ENCODE measurements around the gene CRACR2A. TPM values are rescaled to one million over a fixed set of nuclear protein-coding genes. Genes with fewer than 3 reads are reported as not detected.

The CRACR2A gene
- total and polyA plus RNA-seq, 2 of the 13 experiments (the other 11 are each of a cell fraction or from before 2014, with no cell fraction given) = 0.09 to 0.20 TPM

GRCh38 chr12:3768911-3769447, 16.1 kb upstream of the CRACR2A start:
- no peak for TF ChIP-seq PAF1 (CRISPR knock-in tag; IDR thresholded peaks at IDR 0.05)
- no peak for TF ChIP-seq ZNF660 (CRISPR knock-in tag; IDR thresholded peaks at IDR 0.05; ENCODE audit: borderline replicate concordance, low read depth)
- TF ChIP-seq ZNF138 (CRISPR knock-in tag; IDR thresholded peaks at IDR 0.05; ENCODE audit: low read depth) = no peak
- no peak for TF ChIP-seq EHMT2 (IDR thresholded peaks at IDR 0.05; ENCODE audit: borderline replicate concordance, low read depth, low read length)
- TF ChIP-seq ARID2 (CRISPR knock-in tag; IDR thresholded peaks at IDR 0.05; ENCODE audit: borderline replicate concordance) = no peak
- no peak for TF ChIP-seq ZNF547 (CRISPR knock-in tag; IDR thresholded peaks at IDR 0.05)
- TF ChIP-seq ZKSCAN5 (CRISPR knock-in tag; IDR thresholded peaks at IDR 0.05) = no peak
- TF ChIP-seq BRD4 (CRISPR knock-in tag; IDR thresholded peaks at IDR 0.05) = no peak
- TF ChIP-seq ZNF746 (CRISPR knock-in tag; IDR thresholded peaks at IDR 0.05) = no peak
- no peak for TF ChIP-seq EED (CRISPR knock-in tag; IDR thresholded peaks at IDR 0.05)
- Histone ChIP-seq H2AFZ (ENCODE audit: low read length) (no peak overlapping the region), H3K27me3 (ENCODE audit: control insufficient read depth in 1 of 2, insufficient read depth in 2 of 2, low read length in 2 of 2) (no peaks in the 10 kb centered on the region), H3K4me1 (ENCODE audit: insufficient read depth, low read length) (no peaks in the 10 kb centered on the region), H3K9ac (ENCODE audit: insufficient read depth, low read depth, low read length) (no peak overlapping the region), H3K4me3 (replicated peaks in 1 of 3; ENCODE audit: insufficient read depth in 1 of 3, low read depth in 2 of 3, low read length in 3 of 3) (no peak overlapping the region), H3K79me2 (ENCODE audit: insufficient read depth, low read length) (no peaks in the 10 kb centered on the region), H3K27ac (ENCODE audit: extremely low read length, insufficient read depth, low read length) (no peak overlapping the region), H3K9me3 (ENCODE audit: low read length) (no peaks in the 10 kb centered on the region), H3K36me3 (replicated peaks in 1 of 2; ENCODE audit: control insufficient read depth in 1 of 2, insufficient read depth in 2 of 2, low read length in 2 of 2) (no peaks in the 10 kb centered on the region), H3K4me2 (ENCODE audit: low read depth, low read length) (no peak overlapping the region), H4K20me1 (ENCODE audit: insufficient read depth, low read length) (no peaks in the 10 kb centered on the region)
- ATAC-seq (no peak), FAIRE-seq (no peak), DNase-seq (ENCODE audit: low spot score) (no peak)
- intact Hi-C loops (cut with micrococcal nuclease; ENCODE audit: unreplicated experiment) = no loop called here
- no TSS peak for BruUV-seq (replicated peaks)
- POLR2A ChIA-PET = no interaction called here
- CTCF ChIA-PET (ENCODE audit: low intra/inter-chr PET ratio, low total read pairs) = no interaction called here
- WGBS (ENCODE audit: low lambda C conversion rate) = 25% methylated on average over 3 of the region's 3 CpGs
- in situ Hi-C loops (cut with HindIII; ENCODE audit: extremely low pct_ligation_motif_present, low pct_unique_long_range_greater_than_20kb) = no loop called here

All from HepG2 (cell line).